ENCODE results near the gene PRSS57.

DNA sequence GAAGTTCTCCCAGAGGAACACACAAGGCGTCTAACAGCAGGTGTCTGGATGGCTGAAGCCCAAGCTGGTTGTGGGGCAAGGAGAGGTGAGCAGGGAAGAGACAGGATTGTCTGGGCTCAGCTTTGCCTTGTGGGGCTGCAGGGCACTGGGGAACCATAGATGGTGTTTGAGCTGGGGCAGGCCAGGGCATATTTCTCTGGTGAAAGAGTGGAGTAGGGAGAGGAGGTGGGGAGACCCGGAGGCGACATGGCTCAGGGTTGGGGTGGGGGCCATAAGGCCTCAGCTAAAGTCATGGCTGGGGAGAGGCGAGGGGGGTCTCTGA lies 8.0 kb upstream of the PRSS57 start:
- TF ChIP-seq, protein P1, sequence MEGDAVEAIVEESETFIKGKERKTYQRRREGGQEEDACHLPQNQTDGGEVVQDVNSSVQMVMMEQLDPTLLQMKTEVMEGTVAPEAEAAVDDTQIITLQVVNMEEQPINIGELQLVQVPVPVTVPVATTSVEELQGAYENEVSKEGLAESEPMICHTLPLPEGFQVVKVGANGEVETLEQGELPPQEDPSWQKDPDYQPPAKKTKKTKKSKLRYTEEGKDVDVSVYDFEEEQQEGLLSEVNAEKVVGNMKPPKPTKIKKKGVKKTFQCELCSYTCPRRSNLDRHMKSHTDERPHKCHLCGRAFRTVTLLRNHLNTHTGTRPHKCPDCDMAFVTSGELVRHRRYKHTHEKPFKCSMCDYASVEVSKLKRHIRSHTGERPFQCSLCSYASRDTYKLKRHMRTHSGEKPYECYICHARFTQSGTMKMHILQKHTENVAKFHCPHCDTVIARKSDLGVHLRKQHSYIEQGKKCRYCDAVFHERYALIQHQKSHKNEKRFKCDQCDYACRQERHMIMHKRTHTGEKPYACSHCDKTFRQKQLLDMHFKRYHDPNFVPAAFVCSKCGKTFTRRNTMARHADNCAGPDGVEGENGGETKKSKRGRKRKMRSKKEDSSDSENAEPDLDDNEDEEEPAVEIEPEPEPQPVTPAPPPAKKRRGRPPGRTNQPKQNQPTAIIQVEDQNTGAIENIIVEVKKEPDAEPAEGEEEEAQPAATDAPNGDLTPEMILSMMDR (conservative IDR thresholded peaks at IDR 0.05; ENCODE audit: low read depth, low read length) = no peak
- TF ChIP-seq EZH2phosphoT487 (IDR thresholded peaks at IDR 0.05; ENCODE audit: borderline replicate concordance, low read length) (no peak), EZH2 (IDR thresholded peaks at IDR 0.05; ENCODE audit: low read length, unreplicated experiment) (no peak)

Data from PC-3 (cell line).